Esophagus squamous epithelium (tissue), 5 donors: ENCODE results near the gene MYPN. TPM values are rescaled to one million over a fixed set of nuclear protein-coding genes. Genes with fewer than 3 reads are reported as not detected.

Experiments used
- DNase-seq: peaks from one replicate; lab custom pipeline; 2025; lab: John Stamatoyannopoulos, UW
- H3K27ac ChIP-seq, 4 donors: fragments of 200-600 bp; sonication (generic); one replicate each; pipeline ENCODE4 v1.5.1; 2016 to 2019; ENCODE audit warnings: mild to moderate bottlenecking in 1 of 4
- H3K27me3 ChIP-seq, 4 donors: fragments of 200-600 bp; sonication (generic); 1 replicate in 3 of 4; 2 replicates in 1 of 4; pipeline versions ENCODE4 v1.5.1 to v1.6.0; 2017 to 2021; ENCODE audit warnings: antibody characterized with exemption in 1 of 4
- H3K36me3 ChIP-seq, 3 donors: fragments of 200-600 bp; sonication (generic); one replicate each; pipeline ENCODE4 v1.5.1; 2016 to 2019
- H3K4me1 ChIP-seq, 3 donors: fragments of 200-600 bp; sonication (generic); one replicate each; pipeline ENCODE4 v1.5.1; 2017 to 2019
- H3K4me3 ChIP-seq, 4 donors: fragments of 200-600 bp; sonication (generic); 1 replicate in 3 of 4; 2 replicates in 1 of 4; pipeline ENCODE4 v1.5.1; 2016 to 2019; ENCODE audit warnings: mild to moderate bottlenecking in 2 of 4, moderate library complexity in 1 of 4
- H3K9me3 ChIP-seq, 3 donors: fragments of 200-600 bp; sonication (generic); one replicate each; pipeline ENCODE4 v1.5.1; 2016 to 2019
- POLR2A ChIP-seq, 4 donors: fragments of 450-650 bp; IDR thresholded peaks; one replicate each; pipeline ENCODE4 v1.6.1; 2017; ENCODE audit warnings: antibody characterized with exemption in 4 of 4, mild to moderate bottlenecking in 4 of 4, moderate library complexity in 3 of 4
- WGBS, 2 donors: methylation state at CpG; one replicate each; pipeline ENCODE4 v1.1.5; 2018; 5-methylcytosine and 5-hydroxymethylcytosine counted together
- intact Hi-C: fragments of 100-400 bp; cut with DNase I; formaldehyde crosslinking; loops from one replicate; pipeline ENCODE4 v1.15.0; 2022
- total RNA-seq, 4 donors: library from RNA; depleted of rRNA; stranded (reverse); fragments of >200 nt; gene quantifications; one replicate each; pipeline ENCODE4 v1.1.0, GENCODE V29; 2016
- TF ChIP-seq, protein P1 (sequence below), 6 experiments: fragments of 450-650 bp in 4 of 6; fragments of 200-600 bp in 2 of 6; sonication (generic) in 2 of 6; IDR thresholded peaks; one replicate each; pipeline ENCODE4 v1.5.1; 2016 to 2019; ENCODE audit warnings: antibody characterized with exemption in 6 of 6, mild to moderate bottlenecking in 4 of 6, moderate library complexity in 4 of 6
- donor health status: DM: yes; HTN: yes; CAD: no.

MYPN gene
- total RNA-seq, 4 donors from 2014 or later: not detected

DNA sequence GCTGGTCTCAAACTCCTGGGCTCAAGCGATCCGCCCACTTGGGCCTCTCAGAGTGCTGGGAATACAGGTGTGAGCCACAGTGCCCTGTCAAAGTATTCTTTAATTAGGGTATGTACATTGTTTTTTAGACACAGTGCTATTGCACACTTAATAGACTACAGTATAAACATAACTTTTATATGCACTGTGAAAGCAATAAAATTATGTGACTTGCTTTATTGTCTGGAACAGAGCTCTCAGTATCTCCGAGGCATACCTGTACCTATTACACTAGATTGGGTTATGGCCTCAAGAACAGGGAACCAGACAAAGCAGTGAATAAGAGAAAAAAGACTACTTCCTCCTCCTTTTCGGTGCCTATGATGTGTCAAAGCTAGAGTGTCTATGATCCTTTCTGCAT is 109.5 kb downstream of the MYPN start:
- H3K36me3 ChIP-seq: no peaks in the 10 kb centered on the region
- no peaks in the 10 kb centered on the region for H3K9me3 ChIP-seq
- no peak overlapping the region for H3K27ac ChIP-seq
- intact Hi-C loops: no loop called here
- H3K27me3 ChIP-seq: no peaks in the 10 kb centered on the region
- TF ChIP-seq, protein P1, sequence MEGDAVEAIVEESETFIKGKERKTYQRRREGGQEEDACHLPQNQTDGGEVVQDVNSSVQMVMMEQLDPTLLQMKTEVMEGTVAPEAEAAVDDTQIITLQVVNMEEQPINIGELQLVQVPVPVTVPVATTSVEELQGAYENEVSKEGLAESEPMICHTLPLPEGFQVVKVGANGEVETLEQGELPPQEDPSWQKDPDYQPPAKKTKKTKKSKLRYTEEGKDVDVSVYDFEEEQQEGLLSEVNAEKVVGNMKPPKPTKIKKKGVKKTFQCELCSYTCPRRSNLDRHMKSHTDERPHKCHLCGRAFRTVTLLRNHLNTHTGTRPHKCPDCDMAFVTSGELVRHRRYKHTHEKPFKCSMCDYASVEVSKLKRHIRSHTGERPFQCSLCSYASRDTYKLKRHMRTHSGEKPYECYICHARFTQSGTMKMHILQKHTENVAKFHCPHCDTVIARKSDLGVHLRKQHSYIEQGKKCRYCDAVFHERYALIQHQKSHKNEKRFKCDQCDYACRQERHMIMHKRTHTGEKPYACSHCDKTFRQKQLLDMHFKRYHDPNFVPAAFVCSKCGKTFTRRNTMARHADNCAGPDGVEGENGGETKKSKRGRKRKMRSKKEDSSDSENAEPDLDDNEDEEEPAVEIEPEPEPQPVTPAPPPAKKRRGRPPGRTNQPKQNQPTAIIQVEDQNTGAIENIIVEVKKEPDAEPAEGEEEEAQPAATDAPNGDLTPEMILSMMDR (IDR thresholded peaks at IDR 0.05): no peak
- no peak for TF ChIP-seq POLR2A (IDR thresholded peaks at IDR 0.05)
- no peak for DNase-seq
- H3K4me1 ChIP-seq: no peaks in the 10 kb centered on the region
- WGBS, 2 donors: 64 to 73% methylated on average over 4 of the region's 4 CpGs
- H3K4me3 ChIP-seq: no peak overlapping the region

DNA sequence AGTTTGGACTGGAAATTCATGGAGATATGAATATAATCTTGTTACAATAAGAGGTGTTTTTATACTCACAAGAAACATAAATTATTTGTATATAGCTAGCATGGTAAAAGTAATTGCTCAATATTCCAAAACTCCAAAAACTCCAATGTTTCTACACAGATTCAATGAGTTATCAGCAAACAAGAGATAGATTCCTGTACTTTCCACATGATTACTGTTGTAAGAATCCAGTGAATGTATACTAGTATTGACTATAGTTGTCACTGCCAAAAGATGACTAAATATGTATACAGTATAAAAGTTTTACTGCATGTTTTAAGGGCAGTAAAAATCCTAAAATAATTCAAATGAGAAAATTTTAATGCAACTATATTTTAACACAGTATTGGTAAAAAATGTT is 111.9 kb downstream of the MYPN start:
- Histone ChIP-seq H3K27me3 (no peaks in the 10 kb centered on the region), H3K4me1 (no peaks in the 10 kb centered on the region), H3K27ac (no peak overlapping the region), H3K36me3 (no peaks in the 10 kb centered on the region), H3K4me3 (no peak overlapping the region), H3K9me3 (no peaks in the 10 kb centered on the region)
- no peak for DNase-seq
- intact Hi-C loops: no loop called here
- TF ChIP-seq, protein P1 (IDR thresholded peaks at IDR 0.05): no peak
- TF ChIP-seq POLR2A (IDR thresholded peaks at IDR 0.05): no peak

DNA sequence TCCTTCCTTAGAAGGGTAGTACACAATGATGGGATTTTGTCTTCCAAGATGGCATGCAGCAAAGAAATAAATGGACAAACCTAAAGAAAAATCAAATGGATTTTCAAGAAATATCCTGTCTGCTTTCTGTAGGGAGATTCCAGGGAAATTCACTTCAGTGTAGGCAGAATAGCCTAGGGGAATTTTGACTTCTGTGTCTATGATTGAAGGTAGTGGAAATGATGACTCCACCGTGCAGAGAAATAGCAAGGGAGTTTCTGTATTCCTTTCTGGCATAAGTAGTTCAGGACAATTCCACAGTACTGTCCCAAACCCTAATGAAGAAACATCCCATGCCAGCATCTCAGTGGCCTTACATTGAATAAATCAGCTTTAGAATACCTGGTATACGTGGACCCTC is 113.1 kb downstream of the MYPN start:
- intact Hi-C loops: no loop called here
- 51 to 53% methylated on average over 2 of the region's 2 CpGs for WGBS, 2 donors
- Histone ChIP-seq H3K36me3 (no peaks in the 10 kb centered on the region), H3K27ac (no peak overlapping the region), H3K4me1 (no peaks in the 10 kb centered on the region), H3K27me3 (no peaks in the 10 kb centered on the region), H3K9me3 (no peaks in the 10 kb centered on the region), H3K4me3 (no peak overlapping the region)
- no peak for DNase-seq
- no peak for TF ChIP-seq POLR2A (IDR thresholded peaks at IDR 0.05)
- TF ChIP-seq, protein P1 (IDR thresholded peaks at IDR 0.05): no peak

DNA sequence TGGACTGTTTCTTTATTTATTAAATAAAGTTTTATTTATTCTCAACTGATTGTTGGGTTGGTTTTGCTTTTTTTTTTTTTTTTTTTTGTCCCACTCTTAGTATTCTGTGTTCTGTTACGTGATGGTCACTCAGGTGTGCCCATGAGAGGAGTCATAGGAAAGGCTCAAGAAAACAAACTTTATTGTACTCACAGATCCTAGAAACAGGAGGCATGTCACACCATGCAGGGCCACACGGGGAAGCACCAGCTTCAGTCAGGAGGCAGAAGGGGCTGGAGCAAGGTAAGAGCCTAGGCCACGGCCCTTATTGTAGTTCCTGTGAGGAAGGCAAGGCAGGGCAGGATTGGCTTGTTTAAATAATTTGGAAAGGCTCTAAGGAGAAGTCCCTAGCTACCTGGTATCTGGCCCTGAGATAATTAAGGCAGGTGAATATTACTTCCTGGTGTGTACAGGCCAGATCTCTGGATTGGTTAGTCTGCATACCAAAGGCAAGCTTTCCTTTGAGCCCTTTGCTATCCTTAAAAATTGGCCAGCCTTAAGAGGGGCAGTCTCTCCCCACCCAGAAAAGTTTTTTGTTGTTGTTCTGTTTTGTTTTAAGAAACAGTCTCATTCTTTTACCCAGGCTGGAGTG is 114.4 kb downstream of the MYPN start:
- 37 to 50% methylated on average over 2 to 3 of the region's 3 CpGs for WGBS, 2 donors
- H3K27me3 ChIP-seq: no peaks in the 10 kb centered on the region
- H3K9me3 ChIP-seq: no peaks in the 10 kb centered on the region
- intact Hi-C loops: no loop called here
- H3K4me1 ChIP-seq: no peaks in the 10 kb centered on the region
- no peak for TF ChIP-seq POLR2A (IDR thresholded peaks at IDR 0.05)
- TF ChIP-seq, protein P1 (IDR thresholded peaks at IDR 0.05): no peak
- H3K27ac ChIP-seq: no peak overlapping the region
- no peaks in the 10 kb centered on the region for H3K36me3 ChIP-seq
- no peak overlapping the region for H3K4me3 ChIP-seq
- no peak for DNase-seq

DNA sequence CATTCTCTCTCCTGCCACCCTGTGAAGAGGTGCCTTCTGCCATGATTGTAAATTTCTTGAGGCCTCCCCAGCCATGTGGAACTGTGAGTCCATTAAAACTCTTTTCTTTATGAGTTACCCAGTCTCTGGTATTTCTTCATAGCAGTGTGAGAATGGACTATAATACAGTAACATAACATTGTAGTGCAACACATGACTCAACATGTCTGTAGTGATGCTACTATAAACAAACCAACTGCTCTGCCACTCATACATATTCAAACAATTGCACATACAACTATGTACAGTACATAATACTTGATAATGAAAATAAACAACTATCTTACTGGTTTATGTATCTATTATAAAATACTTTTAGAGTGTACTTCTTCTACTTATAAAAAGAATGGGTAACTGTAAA is 115.5 kb downstream of the MYPN start:
- peaks cover 0 to 6% (median 0%) of the 10 kb centered on the region in 4 donors for H3K27me3 ChIP-seq
- no peak overlapping the region for H3K4me3 ChIP-seq
- H3K9me3 ChIP-seq: no peaks in the 10 kb centered on the region
- TF ChIP-seq POLR2A (IDR thresholded peaks at IDR 0.05): no peak
- TF ChIP-seq, protein P1 (IDR thresholded peaks at IDR 0.05): no peak
- no peak for DNase-seq
- H3K27ac ChIP-seq: no peak overlapping the region
- H3K4me1 ChIP-seq: no peaks in the 10 kb centered on the region
- intact Hi-C loops: no loop called here
- H3K36me3 ChIP-seq: no peaks in the 10 kb centered on the region
